Activated CD4-positive, alpha-beta T cell treated with anti-CD3 and anti-CD28 coated beads for 24 hours (primary cell): ENCODE results near the gene PDIA5.

Experiments used
- DNase-seq, 2 donors: peaks; one replicate each; pipeline ENCODE4 v3.0.0-alpha.2; 2020; ENCODE audit warnings: low read depth in 2 of 2

PDIA5 gene

GRCh38 chr3:123119388-123119787, 52.6 kb downstream of the PDIA5 start:
- no peak for DNase-seq

- no peak for DNase-seq
Observed at GRCh38 chr3:123119802-123120201, 53.0 kb downstream of the PDIA5 start.

GRCh38 chr3:123120573-123120972, 53.7 kb downstream of the PDIA5 start:
- no peak for DNase-seq

GRCh38 chr3:123122057-123122456, 55.2 kb downstream of the PDIA5 start:
- no peak for DNase-seq

- no peak for DNase-seq
Observed at GRCh38 chr3:123122525-123123315, 55.9 kb downstream of the PDIA5 start.

- DNase-seq, result no peak
Observed at GRCh38 chr3:123123716-123124616, 57.1 kb downstream of the PDIA5 start.

GRCh38 chr3:123124971-123125370, 58.1 kb downstream of the PDIA5 start:
- no peak for DNase-seq

- no peak for DNase-seq
Observed at GRCh38 chr3:123126031-123126430, 59.2 kb downstream of the PDIA5 start.

- no peak for DNase-seq
Observed at GRCh38 chr3:123126653-123127052, 59.8 kb downstream of the PDIA5 start.

- DNase-seq, result no peak
Observed at GRCh38 chr3:123129092-123129491, 62.3 kb downstream of the PDIA5 start.

GRCh38 chr3:123129532-123129931, 62.7 kb downstream of the PDIA5 start:
- DNase-seq, result no peak

- no peak for DNase-seq
Observed at GRCh38 chr3:123130079-123130750, 63.4 kb downstream of the PDIA5 start.

- no peak for DNase-seq
Observed at GRCh38 chr3:123134671-123135070, 67.8 kb downstream of the PDIA5 start.

GRCh38 chr3:123137001-123137400, 70.2 kb downstream of the PDIA5 start:
- DNase-seq, result no peak

- no peak for DNase-seq
Observed at GRCh38 chr3:123138839-123139444, 72.1 kb downstream of the PDIA5 start.

GRCh38 chr3:123139522-123139921, 72.7 kb downstream of the PDIA5 start:
- DNase-seq, result no peak

GRCh38 chr3:123140550-123140949, 73.7 kb downstream of the PDIA5 start:
- DNase-seq, result no peak

- DNase-seq, result no peak
Observed at GRCh38 chr3:123141276-123141675, 74.5 kb downstream of the PDIA5 start.

GRCh38 chr3:123143669-123144411, 77.0 kb downstream of the PDIA5 start:
- DNase-seq, result no peak

GRCh38 chr3:123147754-123148535, 81.1 kb downstream of the PDIA5 start:
- DNase-seq, result no peak
